Spleen (tissue), 7 donors: Measurements from ENCODE around the gene DOCK9.

Experiments
- CTCF ChIP-seq, 11 experiments: fragments of 200-600 bp in 7 of 11; fragments of 450-650 bp in 4 of 11; sonication (generic) in 4 of 11; IDR thresholded peaks in 8 of 11; conservative IDR thresholded peaks in 3 of 11; 1 replicate in 7 of 11; 2 replicates in 4 of 11; pipeline versions ENCODE4 v1.4.0 to v1.8.0; 2016 to 2021; ENCODE audit warnings: antibody characterized with exemption in 11 of 11, inconsistent platforms in 4 of 11, mild to moderate bottlenecking in 1 of 11
- POLR2AphosphoS5 ChIP-seq, 3 donors: sonication (generic); formaldehyde crosslinking; IDR thresholded peaks; one replicate each; pipeline ENCODE4 v1.5.1; 2017; ENCODE audit warnings: antibody characterized with exemption in 3 of 3
- donor health status: DM: no; HTN: no; CAD: no; lungs with moderate emphysema.
- donor health status: DM: no; HTN: no; CAD: no.
- donor health status: DM: no; HTN: no; CAD: no.

- TF ChIP-seq CTCF (IDR thresholded peaks at IDR 0.05 in 8 of 11, conservative IDR thresholded peaks at IDR 0.05 in 3 of 11) (no peak), POLR2AphosphoS5 (IDR thresholded peaks at IDR 0.05) (no peak)
Observed at GRCh38 chr13:98941536-98941935, 36.3 kb downstream of the DOCK9 start.
